HCT116 (cell line): ENCODE results near the gene DAZAP1. TPM values are rescaled to one million over a fixed set of nuclear protein-coding genes. Genes with fewer than 3 reads are reported as not detected.

Experiments used
- ATAC-seq: fragments of 200-7000 bp; cut with Tn5 transposase; 2 replicates; pipeline ENCODE4 v1.9.1; 2020; ENCODE audit warnings: mild to moderate bottlenecking, moderate library complexity
- BruUV-seq: library from RNA; stranded (reverse); fragments of 400-500 nt; replicated peaks from 2 replicates; lab custom pipeline; 2021; lab: Mats Ljungman, UMichigan
- CTCF ChIA-PET: fragments of 300-600 bp; sonication (Branson Sonifier 250); formaldehyde crosslinking; loops from one replicate; lab custom pipeline; 2021; ENCODE audit warnings: antibody characterized with exemption; lab: Charles Lee
- POLR2A ChIA-PET: fragments of 300-600, 350-600 bp; sonication (Branson Sonifier 250); formaldehyde crosslinking; loops from one replicate; lab custom pipeline; 2021; ENCODE audit warnings: antibody characterized with exemption; lab: Charles Lee
- RAD21 ChIA-PET, 2 experiments: fragments of 300-600 bp; sonication (Branson Sonifier 250); formaldehyde crosslinking; loops; one replicate each; lab custom pipeline; 2023; ENCODE audit warnings: low total read pairs in 2 of 2; ENCODE audit not compliant: uncharacterized antibody in 2 of 2, unreplicated experiment in 2 of 2, low non-redundant PET in 1 of 2; lab: Charles Lee
- DNase-seq: peaks from one replicate; pipeline ENCODE4 v3.0.0-alpha.2; 2010; ENCODE audit warnings: low read depth, low spot score
- H2AFZ ChIP-seq: fragments of 200-600 bp; shearing (Covaris generic), sonication (generic); 2 replicates; pipeline ENCODE4 v1.6.1; 2017; ENCODE audit warnings: low read depth, mixed run types, mixed read lengths, antibody characterized with exemption, low read length; ENCODE audit not compliant: poor library complexity, severe bottlenecking
- H3K27ac ChIP-seq: 2 replicates; pipeline ENCODE4 v1.5.1; 2012; ENCODE audit warnings: low read depth, low read length
- H3K27me3 ChIP-seq: fragments of 200-600 bp; sonication (generic); 2 replicates; pipeline ENCODE4 v1.6.1; 2016; ENCODE audit warnings: mixed run types, low read length, mixed read lengths; ENCODE audit not compliant: insufficient read depth
- H3K36me3 ChIP-seq, 2 experiments: fragments of 200-500 bp in 1 of 2; fragments of 200-600 bp in 1 of 2; sonication (Bioruptor generic) in 1 of 2; sonication (generic) in 1 of 2; 2 replicates each; pipeline versions ENCODE4 v1.5.1 to v1.6.1; 2014 to 2016; ENCODE audit warnings: low read length in 2 of 2, inconsistent platforms in 1 of 2, mixed read lengths in 1 of 2, mixed run types in 1 of 2; ENCODE audit not compliant: insufficient read depth in 2 of 2, control insufficient read depth in 1 of 2
- H3K4me1 ChIP-seq, 2 experiments: fragments of 200-600 bp in 1 of 2; sonication (generic) in 1 of 2; 2 replicates each; pipeline versions ENCODE4 v1.5.1 to v1.6.1; 2012 to 2017; ENCODE audit warnings: low read length in 2 of 2, inconsistent platforms in 1 of 2, mild to moderate bottlenecking in 1 of 2, mixed read lengths in 1 of 2, mixed run types in 1 of 2, moderate library complexity in 1 of 2; ENCODE audit not compliant: insufficient read depth in 2 of 2, control insufficient read depth in 1 of 2
- H3K4me2 ChIP-seq: fragments of 200-600 bp; sonication (generic); 2 replicates; pipeline ENCODE4 v1.6.1; 2017; ENCODE audit warnings: mixed run types, low read length, mixed read lengths
- H3K4me3 ChIP-seq, 2 experiments: fragments of 200-600 bp in 1 of 2; sonication (generic) in 1 of 2; replicated peaks in 1 of 2; 2 replicates each; pipeline ENCODE4 v1.5.1; 2011 to 2016; ENCODE audit warnings: low read length in 2 of 2, control low read depth in 1 of 2, low read depth in 1 of 2, mild to moderate bottlenecking in 1 of 2, mixed read lengths in 1 of 2, mixed run types in 1 of 2
- H3K79me2 ChIP-seq: fragments of 200-600 bp; sonication (generic); 2 replicates; pipeline ENCODE4 v1.6.1; 2017; ENCODE audit warnings: mild to moderate bottlenecking, mixed run types, low read length, moderate library complexity, mixed read lengths; ENCODE audit not compliant: insufficient read depth
- H3K9ac ChIP-seq: fragments of 200-600 bp; sonication (generic); 2 replicates; pipeline ENCODE4 v1.6.1; 2016; ENCODE audit warnings: low read length, mixed read lengths
- H3K9me2 ChIP-seq: fragments of 200-600 bp; sonication (generic), shearing (Covaris generic); 2 replicates; pipeline ENCODE4 v1.6.1; 2017; ENCODE audit warnings: mixed run types, mild to moderate bottlenecking, moderate library complexity; ENCODE audit not compliant: insufficient read depth
- H3K9me3 ChIP-seq, 2 experiments: fragments of 200-500 bp in 1 of 2; fragments of 200-600 bp in 1 of 2; sonication (Bioruptor generic) in 1 of 2; sonication (generic) in 1 of 2; 2 replicates each; pipeline ENCODE4 v1.6.1; 2014 to 2017; ENCODE audit warnings: low read length in 2 of 2, mixed read lengths in 2 of 2, inconsistent platforms in 1 of 2, low read depth in 1 of 2, mild to moderate bottlenecking in 1 of 2, mixed run types in 1 of 2, moderate library complexity in 1 of 2; ENCODE audit not compliant: control insufficient read depth in 1 of 2, insufficient read depth in 1 of 2
- H4K20me1 ChIP-seq: fragments of 200-600 bp; sonication (generic), shearing (Covaris generic); 2 replicates; pipeline ENCODE4 v1.6.1; 2017; ENCODE audit warnings: mixed run types, mild to moderate bottlenecking, moderate library complexity; ENCODE audit not compliant: insufficient read depth
- CEBPB ChIP-seq: IDR thresholded peaks from 2 replicates; pipeline ENCODE4 v1.6.1; 2012; ENCODE audit warnings: low read depth
- EGR1 ChIP-seq: IDR thresholded peaks from 2 replicates; pipeline ENCODE4 v1.6.1; 2012; ENCODE audit warnings: low read depth
- POLR2AphosphoS5 ChIP-seq: IDR thresholded peaks from 2 replicates; pipeline ENCODE4 v1.6.1; 2011; ENCODE audit warnings: mild to moderate bottlenecking, low read depth, low read length, moderate library complexity
- RAD21 ChIP-seq: IDR thresholded peaks from 2 replicates; pipeline ENCODE4 v1.6.1; 2012; ENCODE audit warnings: low read depth, mild to moderate bottlenecking
- TCF7L2 ChIP-seq: IDR thresholded peaks from 2 replicates; pipeline ENCODE4 v1.7.0; 2011; ENCODE audit warnings: borderline replicate concordance, inconsistent platforms; ENCODE audit not compliant: insufficient read depth, insufficient read length; ENCODE audit errors: extremely low read depth
- intact Hi-C: fragments of 100-400 bp; cut with micrococcal nuclease; formaldehyde crosslinking; loops from 2 replicates; pipeline ENCODE4 v1.10.0; 2022
- total RNA-seq: library from RNA; stranded (reverse); gene quantifications from one replicate; pipeline ENCODE4 v1.2.1, GENCODE V29; 2021; ENCODE audit not compliant: unreplicated experiment
- TF ChIP-seq, protein P1 (sequence below): IDR thresholded peaks from 2 replicates; pipeline ENCODE4 v1.6.1; 2012; ENCODE audit warnings: low read depth
- TF ChIP-seq, protein P2 (sequence below): IDR thresholded peaks from 2 replicates; pipeline ENCODE4 v1.6.1; 2012

The DAZAP1 gene
- total RNA-seq, 1 experiment from 2014 or later = 191 TPM

DNA sequence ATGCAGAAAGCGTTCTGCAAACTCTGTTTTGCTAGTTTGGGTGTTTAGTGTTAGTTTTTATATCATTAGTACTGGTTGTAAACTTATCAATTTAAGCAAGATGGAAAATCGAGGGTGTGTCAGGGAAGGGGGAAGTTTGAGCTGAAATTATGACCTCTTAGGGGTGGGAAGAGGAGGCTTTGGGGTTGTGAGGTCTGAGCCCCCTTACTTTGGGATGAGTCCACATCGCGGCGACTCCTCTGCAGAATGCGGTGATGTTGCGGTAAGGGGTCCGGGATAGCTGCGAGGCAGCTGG, 24.4 kb upstream of the DAZAP1 start:
- intact Hi-C loops = no loop called here

More for the DNA sequence above, 24.4 kb upstream of the DAZAP1 start:
- H3K9me2 ChIP-seq = no peaks in the 10 kb centered on the region
- H3K4me3 ChIP-seq = no peak overlapping the region
- H3K9me3 ChIP-seq = no peaks in the 10 kb centered on the region
- ChIA-PET CTCF (interaction anchor here (0.7 to 1.9 kb wide), 3 partner anchors 67 to 138 kb away, joined by 3 to 7 read pairs (median 4); no protein-coding TSS in a partner anchor), RAD21 (interaction anchor here in 1 of 2 experiments (0.6 kb wide), 1 partner anchor 113 kb away, joined by 4 read pairs; no protein-coding TSS in a partner anchor), POLR2A (interaction anchor here (0.6 to 1.1 kb wide), 3 partner anchors 9 to 114 kb away, joined by 3 to 4 read pairs (median 3); partner anchors contain the start of gene CIRBP)
- no peak overlapping the region for H2AFZ ChIP-seq
- H3K36me3 ChIP-seq = no peaks in the 10 kb centered on the region
- DNase-seq = no peak
- H3K27me3 ChIP-seq = no peaks in the 10 kb centered on the region
- peaks cover 15% of the 10 kb centered on the region for H3K79me2 ChIP-seq
- H3K27ac ChIP-seq = no peak overlapping the region
- H4K20me1 ChIP-seq = no peaks in the 10 kb centered on the region
- H3K4me1 ChIP-seq = peaks cover 5 to 16% of the 10 kb centered on the region in 2 experiments
- no peak for ATAC-seq
- no TSS peak for BruUV-seq
- peak overlapping the region; percentile 13; the same call in 1 of the 2 replicates for H3K4me2 ChIP-seq
- no peak for TF ChIP-seq POLR2AphosphoS5
- TF ChIP-seq RAD21 = no peak
- no peak for TF ChIP-seq CEBPB
- TF ChIP-seq EGR1 = no peak
- TF ChIP-seq, protein P1, sequence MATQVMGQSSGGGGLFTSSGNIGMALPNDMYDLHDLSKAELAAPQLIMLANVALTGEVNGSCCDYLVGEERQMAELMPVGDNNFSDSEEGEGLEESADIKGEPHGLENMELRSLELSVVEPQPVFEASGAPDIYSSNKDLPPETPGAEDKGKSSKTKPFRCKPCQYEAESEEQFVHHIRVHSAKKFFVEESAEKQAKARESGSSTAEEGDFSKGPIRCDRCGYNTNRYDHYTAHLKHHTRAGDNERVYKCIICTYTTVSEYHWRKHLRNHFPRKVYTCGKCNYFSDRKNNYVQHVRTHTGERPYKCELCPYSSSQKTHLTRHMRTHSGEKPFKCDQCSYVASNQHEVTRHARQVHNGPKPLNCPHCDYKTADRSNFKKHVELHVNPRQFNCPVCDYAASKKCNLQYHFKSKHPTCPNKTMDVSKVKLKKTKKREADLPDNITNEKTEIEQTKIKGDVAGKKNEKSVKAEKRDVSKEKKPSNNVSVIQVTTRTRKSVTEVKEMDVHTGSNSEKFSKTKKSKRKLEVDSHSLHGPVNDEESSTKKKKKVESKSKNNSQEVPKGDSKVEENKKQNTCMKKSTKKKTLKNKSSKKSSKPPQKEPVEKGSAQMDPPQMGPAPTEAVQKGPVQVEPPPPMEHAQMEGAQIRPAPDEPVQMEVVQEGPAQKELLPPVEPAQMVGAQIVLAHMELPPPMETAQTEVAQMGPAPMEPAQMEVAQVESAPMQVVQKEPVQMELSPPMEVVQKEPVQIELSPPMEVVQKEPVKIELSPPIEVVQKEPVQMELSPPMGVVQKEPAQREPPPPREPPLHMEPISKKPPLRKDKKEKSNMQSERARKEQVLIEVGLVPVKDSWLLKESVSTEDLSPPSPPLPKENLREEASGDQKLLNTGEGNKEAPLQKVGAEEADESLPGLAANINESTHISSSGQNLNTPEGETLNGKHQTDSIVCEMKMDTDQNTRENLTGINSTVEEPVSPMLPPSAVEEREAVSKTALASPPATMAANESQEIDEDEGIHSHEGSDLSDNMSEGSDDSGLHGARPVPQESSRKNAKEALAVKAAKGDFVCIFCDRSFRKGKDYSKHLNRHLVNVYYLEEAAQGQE = no peak
- no peak for TF ChIP-seq TCF7L2
- TF ChIP-seq, protein P2, sequence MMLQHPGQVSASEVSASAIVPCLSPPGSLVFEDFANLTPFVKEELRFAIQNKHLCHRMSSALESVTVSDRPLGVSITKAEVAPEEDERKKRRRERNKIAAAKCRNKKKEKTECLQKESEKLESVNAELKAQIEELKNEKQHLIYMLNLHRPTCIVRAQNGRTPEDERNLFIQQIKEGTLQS = no peak
- H3K9ac ChIP-seq = no peak overlapping the region
